Stimulated activated CD4-positive, alpha-beta T cell treated with anti-CD3 and anti-CD28 coated beads, TNF-alpha, amount 100 ng/mL, for 24 hours (primary cell): ENCODE data around the gene NLK.
A peak's percentile ranks its signal among the peaks of the same experiment; 100 is the strongest.
"Not testable (repeated sequence)": the region's sequence is repeated elsewhere in the genome, so short reads cannot be mapped to it uniquely, and the experiment has no call there.

Source experiments
- DNase-seq, 3 experiments: peaks; one replicate each; pipeline ENCODE4 v3.0.0-alpha.2; 2020; ENCODE audit warnings: low read depth in 3 of 3

NLK gene

DNA sequence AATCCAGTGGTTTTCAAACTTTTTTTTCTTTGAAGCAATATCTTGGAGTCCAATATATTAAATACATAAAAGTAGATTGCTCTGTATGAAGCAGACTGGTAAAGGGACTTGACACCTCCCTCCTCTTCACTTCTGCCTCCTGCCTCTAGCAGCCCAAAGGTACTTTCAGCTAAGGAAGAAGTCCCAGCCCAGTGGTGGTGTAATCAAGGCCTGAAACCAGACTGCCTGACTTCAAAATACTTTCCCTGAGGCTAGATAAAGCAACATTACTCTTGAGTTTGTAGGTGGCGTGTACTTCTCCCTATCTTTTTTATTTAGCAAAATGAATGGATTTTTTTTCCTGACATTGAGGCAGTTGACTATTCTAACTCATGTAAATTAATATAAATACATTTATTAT, 154.2 kb downstream of the NLK start:
- DNase-seq: no peak

DNA sequence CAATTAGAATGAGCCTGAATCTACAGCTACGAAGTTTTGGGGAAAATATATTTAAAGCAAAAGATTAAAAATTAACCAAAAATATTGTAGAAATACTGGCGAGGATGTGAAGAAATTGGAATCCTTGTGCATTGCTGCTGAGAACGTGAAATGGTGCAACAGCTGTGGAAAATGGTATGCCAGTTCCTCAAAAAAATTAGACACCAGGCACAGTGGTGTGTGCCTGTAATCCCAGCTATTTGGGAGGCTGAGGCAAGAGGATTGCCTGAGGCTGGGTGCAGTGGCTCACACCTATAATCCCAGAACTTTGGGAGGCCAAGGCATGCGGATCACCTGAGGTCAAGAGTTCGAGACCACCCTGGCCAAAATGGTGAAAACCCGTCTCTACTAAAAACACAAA, 156.6 kb downstream of the NLK start:
- DNase-seq: no peak

DNA sequence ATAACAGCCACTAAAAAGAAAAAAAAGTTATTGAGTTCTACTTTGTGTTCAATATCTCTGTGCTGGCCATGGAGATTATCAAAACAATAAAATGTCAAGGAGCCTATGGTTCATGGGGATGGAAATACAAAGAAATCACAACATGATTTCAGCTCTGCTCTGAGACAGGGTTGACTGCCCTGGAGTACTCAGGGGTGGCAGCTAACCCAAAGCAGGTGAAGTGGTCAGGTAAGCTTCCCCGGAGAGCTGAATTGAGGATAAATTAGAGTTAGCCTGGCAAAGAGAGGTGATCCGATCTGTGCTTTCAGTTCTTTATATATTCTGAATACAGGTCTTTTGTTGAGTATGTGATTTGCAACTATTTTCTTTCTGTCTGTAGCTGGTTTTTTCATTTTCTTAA, 157.3 kb downstream of the NLK start:
- DNase-seq: no peak

DNA sequence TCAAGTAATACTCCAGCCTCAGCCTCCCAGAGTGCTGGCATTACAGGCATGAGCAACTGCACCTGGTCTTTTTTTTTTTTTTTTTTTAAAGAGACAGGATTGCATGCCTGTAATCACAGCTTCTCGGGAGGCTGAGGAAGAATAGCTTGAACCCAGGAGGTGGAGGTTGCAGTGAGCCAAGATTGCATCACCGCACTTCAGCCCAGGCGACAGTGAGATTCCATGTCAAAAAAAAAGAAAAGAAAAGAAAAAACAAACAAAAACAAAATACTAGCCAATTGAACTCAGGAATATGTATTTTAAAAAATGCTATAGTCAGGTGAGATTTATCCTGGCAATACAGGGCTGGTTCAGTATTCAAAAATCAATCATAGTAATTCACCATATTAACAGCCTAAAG, 158.8 kb downstream of the NLK start:
- DNase-seq: no peak

DNA sequence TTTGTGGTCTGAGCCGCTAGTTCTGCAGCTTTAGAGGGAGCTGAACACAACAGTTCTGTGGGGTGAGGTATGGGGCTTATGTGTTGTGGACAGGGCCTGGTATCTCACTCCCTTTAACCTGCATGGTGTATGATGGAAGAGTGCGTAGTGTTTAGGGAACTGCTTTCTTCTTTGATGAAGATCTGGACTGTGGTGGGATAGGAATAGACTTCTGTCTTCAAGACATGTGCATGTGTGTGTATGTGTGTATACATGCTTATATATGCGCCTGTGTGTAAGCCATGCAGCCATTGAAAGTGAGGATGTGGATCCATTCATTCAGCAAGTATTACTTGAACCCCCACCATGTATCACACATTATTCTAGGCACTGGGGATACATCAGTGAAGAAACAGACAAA, 161.8 kb downstream of the NLK start:
- no peak for DNase-seq

DNA sequence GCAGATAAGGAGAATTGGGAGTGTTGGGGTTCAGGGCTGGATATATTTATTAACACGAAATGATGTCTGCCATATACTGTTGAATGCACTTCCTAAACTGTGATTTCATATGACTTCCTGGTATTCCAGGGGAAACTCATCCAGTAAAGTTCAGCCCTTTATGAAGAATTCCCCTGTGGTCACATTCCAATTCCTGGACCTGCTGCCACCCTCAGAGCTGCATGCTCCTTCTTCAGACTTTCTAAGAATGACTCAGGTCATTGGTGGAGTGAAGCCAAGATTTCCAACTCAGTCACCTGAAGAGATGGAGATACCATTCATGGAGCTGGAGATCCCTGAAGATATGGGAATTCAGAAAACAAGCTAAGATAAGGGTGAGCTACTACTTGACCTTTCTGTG, 162.3 kb downstream of the NLK start:
- DNase-seq: no peak

DNA sequence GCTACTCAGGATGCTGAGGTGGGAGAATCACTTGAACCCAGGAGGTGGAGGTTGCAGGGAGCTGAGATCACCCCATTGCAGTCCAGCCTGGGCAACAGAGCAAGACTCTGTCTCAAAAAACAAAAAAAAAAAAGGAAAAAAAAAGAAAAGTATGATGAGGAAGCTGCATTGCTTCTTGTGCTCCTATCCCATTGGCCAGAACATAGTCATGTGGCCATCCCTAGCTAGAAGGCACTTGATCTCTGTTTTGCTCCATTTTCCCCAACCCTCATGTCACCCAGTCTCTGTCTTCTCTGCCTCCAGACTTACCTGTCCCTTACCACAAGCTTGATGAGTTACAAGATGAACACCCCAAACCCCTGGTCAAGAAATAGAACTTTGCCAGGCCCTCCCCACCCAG, 163.8 kb downstream of the NLK start:
- DNase-seq: no peak

DNA sequence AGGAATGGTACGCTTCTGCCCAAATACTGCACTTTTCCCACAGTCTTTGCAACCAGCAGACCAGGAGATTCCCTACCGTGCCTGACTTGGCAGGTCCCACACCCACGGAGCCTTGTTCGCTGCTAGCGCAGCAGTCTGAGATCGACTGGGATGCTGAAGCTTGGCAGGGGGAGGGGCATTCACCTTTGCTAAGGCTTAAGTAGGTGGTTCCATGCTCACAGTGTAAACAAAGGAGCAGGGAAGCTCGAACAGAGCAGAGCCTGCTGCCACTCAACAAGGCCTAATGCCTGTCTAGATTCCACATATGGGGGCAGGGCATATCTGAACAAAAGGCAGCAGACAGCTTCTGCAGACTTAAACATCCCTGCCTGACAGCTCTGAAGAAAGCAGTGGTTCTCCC, 169.3 kb downstream of the NLK start:
- no peak for DNase-seq

DNA sequence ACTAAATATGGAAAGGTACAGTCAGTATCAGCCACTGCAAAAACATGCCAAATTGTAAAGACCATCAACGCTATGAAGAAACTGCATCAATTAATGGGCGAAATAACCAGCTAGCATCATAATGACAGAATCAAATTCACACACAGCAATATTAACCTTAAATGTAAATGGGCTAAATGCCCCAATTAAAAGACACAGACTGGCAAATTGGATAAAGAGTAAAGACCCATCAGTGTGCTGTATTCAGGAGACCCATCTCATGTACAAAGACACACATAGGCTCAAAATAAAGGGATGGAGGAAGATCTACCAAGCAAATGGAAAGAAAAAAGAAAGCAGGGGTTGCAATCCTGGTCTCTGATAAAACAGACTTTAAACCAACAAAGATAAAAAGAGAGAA, 171.1 kb downstream of the NLK start:
- DNase-seq: not testable (repeated sequence)

DNA sequence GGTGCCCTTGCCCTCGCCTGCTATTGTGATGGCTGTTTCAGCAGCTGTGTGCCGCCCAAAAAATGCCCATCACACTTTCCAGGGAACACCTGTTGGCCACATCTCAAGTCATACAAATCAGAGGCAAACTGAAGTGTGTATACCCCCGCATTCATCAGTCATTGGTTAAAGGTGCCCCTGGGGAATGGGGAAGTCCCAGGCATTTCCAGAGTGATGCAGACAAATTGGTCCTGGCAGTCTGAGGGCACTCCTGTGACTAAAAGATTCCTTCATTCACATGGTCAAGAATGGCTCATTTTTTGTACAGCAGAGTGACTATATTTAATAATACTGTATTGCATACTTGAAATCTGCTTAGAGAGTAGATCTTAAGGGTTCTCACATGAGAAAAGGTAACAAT, 173.6 kb downstream of the NLK start:
- no peak for DNase-seq

DNA sequence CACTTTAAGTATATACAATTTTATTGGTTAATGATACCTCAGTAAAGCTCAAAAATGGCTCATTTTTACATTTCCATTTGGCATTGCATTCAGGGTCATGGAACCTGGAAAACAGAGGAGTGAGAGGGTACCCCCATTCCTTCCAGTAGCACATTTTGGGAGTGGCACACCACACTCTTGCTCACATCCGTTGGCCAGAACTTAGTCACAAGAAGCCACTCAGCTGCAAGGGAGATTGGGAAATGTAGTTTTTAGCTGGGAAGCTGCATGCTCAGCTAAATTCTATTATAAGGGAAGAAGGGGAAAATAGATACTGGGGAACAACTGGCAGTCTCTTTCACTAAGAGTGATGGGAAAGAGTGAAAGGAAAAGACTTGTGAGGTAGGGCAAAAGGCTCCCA, 174.1 kb downstream of the NLK start:
- no peak for DNase-seq

DNA sequence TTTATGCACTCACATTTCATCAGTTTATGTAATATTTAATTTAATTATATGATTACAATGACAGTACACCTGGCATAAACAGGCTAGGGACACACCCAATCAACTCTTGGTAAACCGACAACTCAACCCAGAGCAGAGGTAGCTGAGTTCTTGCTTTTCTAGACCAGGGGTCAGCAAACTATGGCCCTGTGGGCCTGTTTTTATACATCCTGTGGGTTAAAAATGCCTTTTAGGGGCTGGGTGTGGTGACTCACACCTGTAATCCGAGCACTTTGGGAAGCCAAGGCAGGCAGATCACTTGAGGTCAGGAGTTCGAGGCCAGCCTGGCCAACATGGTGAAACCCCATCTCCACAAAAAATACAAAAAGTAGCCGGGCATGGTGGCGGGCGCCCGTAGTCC, 177.3 kb downstream of the NLK start:
- no peak for DNase-seq

DNA sequence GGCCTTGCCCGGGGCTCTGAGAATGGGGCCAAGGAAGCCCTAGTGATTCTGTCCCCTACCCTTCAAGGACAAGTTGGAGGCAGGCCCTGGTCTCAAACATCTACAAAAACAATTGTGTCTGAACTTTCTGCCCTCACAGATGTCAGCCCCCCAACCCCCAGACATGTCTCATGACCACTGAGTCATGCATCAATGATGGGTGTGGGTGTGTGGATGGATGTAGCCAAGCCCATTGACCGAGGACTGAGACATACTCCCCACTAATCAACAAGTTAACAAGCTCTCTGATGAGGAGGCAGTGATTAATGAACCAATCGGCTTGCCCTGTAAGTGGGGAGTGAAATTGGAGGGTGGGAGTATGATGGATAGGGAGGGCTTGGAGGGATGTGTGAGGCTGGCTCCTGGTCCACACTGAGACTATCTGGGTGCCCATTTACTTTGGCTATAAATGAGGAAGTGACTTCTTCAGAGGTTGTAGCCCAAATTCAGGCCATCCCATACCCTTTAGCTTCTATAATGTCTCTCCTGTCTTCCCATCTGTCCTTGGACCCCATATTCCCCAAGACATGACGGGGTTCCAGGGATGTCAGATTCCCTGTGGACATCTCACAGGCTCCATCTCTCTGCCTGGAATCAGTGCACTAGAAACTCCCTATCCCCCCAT, 179.4 kb downstream of the NLK start:
- no peak for DNase-seq

DNA sequence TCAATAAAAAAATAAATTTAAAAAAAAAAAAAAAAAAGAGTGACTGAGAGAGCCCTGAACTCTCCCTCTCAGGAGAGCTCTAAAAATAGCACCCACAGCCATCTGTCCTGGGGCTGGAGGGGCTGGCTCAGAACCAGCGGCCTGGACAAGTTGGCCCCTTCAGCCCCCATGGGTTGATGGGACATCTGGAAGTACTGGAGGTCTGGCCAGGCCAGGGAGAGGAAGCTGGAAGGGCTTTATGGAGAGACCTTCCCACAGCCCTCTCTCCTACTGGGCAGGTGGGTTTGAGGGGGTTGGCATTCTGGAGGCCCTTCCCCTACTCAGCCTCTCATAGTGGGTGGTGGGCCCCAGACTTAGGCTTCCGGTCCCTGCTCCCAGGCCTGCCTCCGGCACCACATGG, 182.8 kb downstream of the NLK start:
- no peak for DNase-seq

DNA sequence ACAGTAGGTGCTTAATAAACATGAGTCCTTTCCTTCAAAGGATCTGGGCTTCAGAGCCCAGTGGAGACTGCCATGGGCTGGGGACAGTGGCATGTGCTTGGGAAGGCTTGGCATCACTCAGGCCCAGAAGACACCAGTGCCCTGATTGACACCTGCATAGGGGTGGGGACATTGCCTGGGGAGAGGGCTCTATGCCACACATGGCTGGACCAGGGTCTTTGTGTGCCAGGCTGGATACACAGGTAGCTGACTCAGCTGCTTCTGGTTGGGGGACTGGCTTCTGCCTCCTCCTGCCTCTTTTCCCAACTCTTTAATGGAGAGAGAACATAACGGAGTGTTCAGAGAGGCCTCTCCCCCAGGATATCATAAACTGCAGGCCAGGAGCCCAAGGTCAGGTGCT, 183.4 kb downstream of the NLK start:
- DNase-seq: no peak

DNA sequence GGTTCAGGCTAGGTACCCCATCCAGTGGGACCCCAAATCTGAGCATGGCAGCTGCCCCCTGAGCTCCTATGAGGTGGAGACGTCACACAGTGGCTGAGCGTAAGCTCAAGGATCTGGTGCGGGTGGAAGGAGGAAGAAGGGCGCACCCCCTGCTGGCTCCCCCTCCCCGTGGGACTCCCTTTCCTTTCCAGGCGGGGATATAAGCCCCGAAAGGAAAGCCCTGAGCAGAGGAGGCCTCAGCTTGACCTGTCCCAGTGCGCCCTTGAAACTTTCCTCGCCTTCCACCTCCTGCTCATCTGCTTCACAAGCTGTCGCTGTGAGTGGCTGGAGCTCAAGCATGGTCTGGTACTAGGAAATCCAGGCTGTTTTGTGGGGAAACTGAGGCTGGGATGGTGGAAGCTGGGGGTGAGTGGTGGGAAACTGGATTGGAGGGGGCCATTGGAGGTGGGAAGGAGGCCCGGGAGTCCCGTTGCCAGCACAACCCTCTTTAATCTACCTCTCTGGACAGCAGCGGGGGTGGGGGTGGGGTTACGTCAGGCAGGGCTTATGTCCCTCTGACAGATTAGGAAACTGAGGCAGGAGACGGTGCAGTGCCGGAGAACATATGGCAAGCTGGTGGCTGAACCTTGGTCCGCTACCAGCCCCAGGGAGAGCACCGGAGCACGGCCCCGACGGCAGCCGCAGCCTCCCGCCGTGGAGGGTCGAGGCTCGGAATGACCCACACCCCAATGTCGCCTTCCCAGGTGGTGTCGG, 184.3 kb downstream of the NLK start:
- DNase-seq: no peak

DNA sequence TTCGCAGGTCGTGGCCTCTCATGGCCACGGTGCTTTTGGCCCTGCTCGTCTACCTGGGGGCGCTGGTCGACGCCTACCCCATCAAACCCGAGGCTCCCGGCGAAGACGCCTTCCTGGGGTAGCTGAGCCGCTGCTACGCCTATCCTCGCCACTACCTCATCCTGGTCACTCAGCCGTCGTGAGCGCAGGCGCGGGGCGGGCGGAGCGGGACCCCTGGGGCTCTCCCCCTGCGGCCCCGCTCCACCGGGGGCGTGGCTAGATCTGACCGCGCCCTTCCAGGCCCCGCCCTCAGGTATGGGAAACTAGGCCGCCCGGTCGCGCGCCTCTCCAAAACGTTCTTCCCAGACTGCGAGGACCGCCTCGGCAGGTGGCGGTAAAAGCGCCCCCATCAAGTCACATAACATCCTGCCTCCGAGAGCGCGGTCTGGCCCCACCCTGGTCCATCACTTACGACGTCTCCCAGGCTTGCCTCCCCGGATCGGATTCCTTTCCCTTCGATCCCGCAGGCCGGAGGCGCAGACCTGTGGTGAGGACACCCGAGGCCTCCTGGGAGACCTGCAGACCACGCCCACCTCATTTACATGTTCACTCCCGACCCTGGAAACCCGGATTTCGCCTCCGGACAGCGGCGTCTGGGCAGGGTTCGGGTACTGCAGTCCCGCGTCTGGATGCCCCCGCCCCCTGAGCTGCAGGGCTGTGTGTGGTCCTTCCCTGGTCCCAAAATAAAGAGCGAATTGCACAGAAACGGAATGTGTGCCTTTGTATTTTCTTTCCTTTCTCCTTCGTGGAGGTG, 185.0 kb downstream of the NLK start:
- peak in 1 of 3 experiments; percentile 29 for DNase-seq

DNA sequence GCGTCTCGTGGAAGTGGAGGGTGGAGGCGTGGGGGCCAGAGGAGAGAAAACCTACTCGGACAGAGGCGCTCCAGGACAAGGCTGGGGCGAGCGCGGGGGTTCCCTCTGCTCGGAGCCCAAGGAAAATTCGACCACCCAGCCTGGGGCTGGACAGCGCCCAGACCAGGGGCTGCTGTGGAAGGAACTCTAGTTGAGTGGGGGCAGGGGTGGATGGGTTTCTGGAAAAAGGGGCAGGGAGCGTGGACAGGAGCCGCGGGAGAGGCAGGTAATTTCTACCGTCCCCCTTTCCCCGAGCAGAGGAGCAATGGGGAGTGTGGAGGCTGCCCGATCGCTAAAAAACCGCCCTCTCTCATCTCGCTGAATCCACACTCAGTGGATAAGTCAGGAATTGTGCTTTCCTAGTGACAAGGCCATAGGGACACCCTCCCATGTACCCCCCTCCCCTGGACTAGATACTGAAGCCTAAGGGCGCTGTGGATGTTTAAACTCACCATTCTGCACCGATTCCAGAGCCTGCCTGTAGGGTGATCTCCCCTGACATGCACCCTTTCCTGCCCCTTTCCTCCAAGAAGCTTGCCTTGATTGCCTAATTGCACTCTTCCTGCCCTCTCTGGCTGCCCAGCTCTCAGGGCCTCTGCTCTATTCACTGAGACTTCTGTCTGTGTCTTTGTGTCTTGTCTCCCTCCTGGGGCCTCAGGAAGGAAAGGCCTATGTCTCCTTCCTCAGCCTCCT, 185.8 kb downstream of the NLK start:
- DNase-seq: no peak

DNA sequence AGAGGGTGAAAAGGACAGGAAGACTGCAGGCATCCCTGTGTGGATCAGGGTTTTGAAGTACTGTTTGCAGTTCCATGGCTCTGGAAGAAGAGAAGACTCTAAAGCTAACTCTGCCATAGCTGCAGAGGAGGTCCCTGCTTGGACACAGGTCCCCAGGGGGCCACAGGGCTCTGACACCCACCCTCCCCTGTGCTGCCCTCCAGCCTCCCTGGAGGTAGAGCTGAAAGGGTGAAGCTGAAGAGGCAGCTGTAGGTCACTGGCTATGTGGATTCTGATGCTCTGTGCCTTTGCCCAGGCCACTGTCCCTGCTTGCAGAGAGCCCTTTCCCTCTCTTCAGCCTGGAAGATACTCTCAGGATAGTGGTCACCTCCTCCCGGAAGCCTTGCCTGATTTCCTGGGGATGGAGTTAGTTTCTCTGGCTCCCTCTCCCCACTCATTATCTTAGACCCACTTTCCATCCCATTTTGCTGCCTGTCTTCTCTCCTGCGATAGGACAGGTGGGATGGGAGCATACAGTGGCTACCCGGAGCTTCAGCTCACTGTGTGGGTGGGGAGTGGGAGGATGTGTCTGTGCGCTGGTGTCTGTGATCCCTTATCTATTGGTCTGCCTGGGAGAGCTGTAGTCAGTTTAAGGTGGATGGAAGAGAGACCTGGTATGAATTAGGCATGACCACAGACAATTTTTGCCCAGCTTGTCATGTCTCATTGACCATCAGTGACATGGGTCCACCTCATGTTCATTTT, 186.7 kb downstream of the NLK start:
- DNase-seq: no peak

DNA sequence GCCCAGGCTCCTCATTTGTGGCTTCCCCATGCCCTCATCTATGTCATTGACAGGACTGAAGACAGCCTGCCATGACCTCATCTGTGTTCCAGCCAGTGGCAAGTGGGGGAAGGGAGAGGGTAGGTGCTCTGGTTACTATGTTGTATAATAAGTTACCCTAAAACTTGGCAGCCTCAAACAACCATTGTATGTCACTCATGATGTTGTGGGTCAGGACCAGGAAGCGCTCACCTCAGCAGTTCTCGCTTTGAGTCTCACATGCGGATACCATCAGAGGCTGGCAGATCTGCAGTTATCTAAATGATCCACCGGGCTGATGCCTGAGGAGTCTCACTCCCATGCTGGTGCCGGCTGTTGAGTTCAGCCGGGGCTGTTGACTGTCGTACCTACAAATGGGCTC, 187.5 kb downstream of the NLK start:
- DNase-seq: peak in 1 of 3 experiments; percentile 14

DNA sequence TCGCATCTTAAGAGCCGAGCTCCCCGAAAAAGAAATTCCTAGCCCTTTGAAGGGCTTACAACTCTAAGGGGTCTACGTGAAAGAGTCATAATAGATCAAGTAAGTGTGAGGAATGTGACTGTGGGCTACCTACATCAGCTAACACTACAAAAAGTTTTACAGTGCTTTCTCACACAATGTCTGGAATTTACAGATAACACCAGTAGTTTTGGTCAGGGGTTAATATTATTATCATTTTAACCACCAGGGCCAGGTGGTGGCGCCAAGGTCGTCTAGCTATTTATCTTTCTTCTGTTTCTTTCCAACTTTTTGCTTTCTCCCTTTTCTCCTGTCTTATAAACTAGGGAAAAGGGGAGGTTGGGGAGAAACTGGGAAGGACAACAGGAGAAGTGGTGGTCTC, 188.1 kb downstream of the NLK start:
- not testable (repeated sequence) for DNase-seq
